B cell (primary cell): ENCODE measurements around the gene SERPINB1. TPM values are rescaled to one million over a fixed set of nuclear protein-coding genes. Genes with fewer than 3 reads are reported as not detected.

Experiments used
- ATAC-seq: fragments of 200-7000 bp; cut with Tn5 transposase; one replicate; pipeline ENCODE4 v1.10.0; 2021; ENCODE audit warnings: low read depth, mild to moderate bottlenecking, moderate number of reproducible peaks, moderate library complexity
- CTCF ChIA-PET: fragments of 350-600 bp; sonication (Branson Sonifier 250); formaldehyde crosslinking; loops from one replicate; lab custom pipeline; 2021; ENCODE audit warnings: antibody characterized with exemption, inconsistent platforms; lab: Charles Lee
- POLR2A ChIA-PET: fragments of 350-600 bp; sonication (Branson Sonifier 250); formaldehyde crosslinking; loops from one replicate; lab custom pipeline; 2021; ENCODE audit warnings: antibody characterized with exemption; lab: Charles Lee
- DNase-seq: peaks from one replicate; pipeline ENCODE4 v3.0.0; 2013
- H2AFZ ChIP-seq: 2 replicates; pipeline ENCODE4 v1.6.1; 2012; ENCODE audit warnings: mild to moderate bottlenecking, low read depth, low read length; ENCODE audit not compliant: insufficient read depth, poor library complexity, severe bottlenecking
- H3K27ac ChIP-seq, 2 donors: 1 replicate in 1 of 2; 2 replicates in 1 of 2; pipeline ENCODE4 v1.5.1; 2012 to 2013; ENCODE audit warnings: low read length in 2 of 2, mild to moderate bottlenecking in 2 of 2, moderate library complexity in 1 of 2
- H3K27me3 ChIP-seq, 4 experiments: fragments of 200-600 bp in 1 of 4; sonication (generic) in 1 of 4; replicated peaks in 1 of 4; 1 replicate in 2 of 4; 2 replicates in 2 of 4; pipeline versions ENCODE4 v1.6.1 to v1.7.0; 2013 to 2016; ENCODE audit warnings: low read length in 3 of 4, mild to moderate bottlenecking in 2 of 4, mixed read lengths in 1 of 4, moderate library complexity in 1 of 4; ENCODE audit not compliant: insufficient read depth in 4 of 4, control insufficient read depth in 3 of 4; ENCODE audit errors: control extremely low read depth in 1 of 4
- H3K36me3 ChIP-seq, 2 experiments: replicated peaks in 1 of 2; 1 replicate in 1 of 2; 2 replicates in 1 of 2; pipeline versions ENCODE4 v1.6.1 to v1.7.1; 2013; ENCODE audit warnings: low read length in 1 of 2; ENCODE audit not compliant: insufficient read depth in 2 of 2, control insufficient read depth in 1 of 2; ENCODE audit errors: control extremely low read depth in 1 of 2, extremely low read depth in 1 of 2
- H3K4me1 ChIP-seq, 2 donors: fragments of 200-600 bp in 1 of 2; sonication (generic) in 1 of 2; 1 replicate in 1 of 2; 2 replicates in 1 of 2; pipeline versions ENCODE4 v1.5.1 to v1.6.1; 2013 to 2017; ENCODE audit warnings: low read length in 2 of 2; ENCODE audit not compliant: control insufficient read depth in 2 of 2, insufficient read depth in 2 of 2
- H3K4me2 ChIP-seq: replicated peaks from 2 replicates; pipeline ENCODE3; 2012; ENCODE audit warnings: mild to moderate bottlenecking, low read depth, low read length; ENCODE audit not compliant: poor library complexity, severe bottlenecking
- H3K4me3 ChIP-seq, 5 experiments: fragments of 200-600 bp in 1 of 5; sonication (generic) in 1 of 5; 1 replicate in 3 of 5; 2 replicates in 2 of 5; pipeline versions ENCODE4 v1.5.1 to v1.7.0; 2011 to 2016; ENCODE audit warnings: low read length in 4 of 5, mild to moderate bottlenecking in 4 of 5, low read depth in 2 of 5, control low read depth in 1 of 5, moderate library complexity in 1 of 5; ENCODE audit not compliant: insufficient read depth in 1 of 5; ENCODE audit errors: control extremely low read depth in 1 of 5, extremely low read depth in 1 of 5
- H3K79me2 ChIP-seq: fragments of 200-600 bp; sonication (generic); one replicate; pipeline ENCODE4 v1.6.0; 2016; ENCODE audit warnings: low read length; ENCODE audit not compliant: control insufficient read depth, insufficient read depth
- H3K9ac ChIP-seq: fragments of 200-600 bp; sonication (generic); 2 replicates; pipeline ENCODE4 v1.6.1; 2017; ENCODE audit warnings: mild to moderate bottlenecking, low read length, moderate library complexity
- H3K9me3 ChIP-seq, 3 donors: one replicate each; pipeline versions ENCODE4 v1.6.1 to v1.7.1; 2013; ENCODE audit warnings: low read length in 2 of 3; ENCODE audit not compliant: control insufficient read depth in 2 of 3, insufficient read depth in 1 of 3; ENCODE audit errors: control extremely low read depth in 1 of 3
- H4K20me1 ChIP-seq: 2 replicates; pipeline ENCODE4 v1.6.0; 2012; ENCODE audit warnings: mild to moderate bottlenecking, low read length; ENCODE audit not compliant: insufficient read depth, control insufficient read depth, poor library complexity, severe bottlenecking
- H3K27ac Mint-ChIP-seq: one replicate; pipeline ENCODE4 v1.8.0; 2021; ENCODE audit warnings: mixed read lengths
- H3K27me3 Mint-ChIP-seq: one replicate; pipeline ENCODE4 v1.8.0; 2021; ENCODE audit warnings: mixed read lengths
- H3K4me1 Mint-ChIP-seq: one replicate; pipeline ENCODE4 v1.8.0; 2021; ENCODE audit warnings: mixed read lengths
- H3K4me3 Mint-ChIP-seq: one replicate; pipeline ENCODE4 v1.8.0; 2021; ENCODE audit warnings: mixed read lengths
- H3K9me3 Mint-ChIP-seq: one replicate; pipeline ENCODE4 v1.8.0; 2022; ENCODE audit warnings: mixed read lengths; ENCODE audit not compliant: insufficient read depth
- EZH2 ChIP-seq: IDR thresholded peaks from 2 replicates; pipeline ENCODE4 v1.6.1; 2012; ENCODE audit warnings: borderline replicate concordance, low read depth, mild to moderate bottlenecking, moderate library complexity, low read length; ENCODE audit not compliant: insufficient read depth, poor library complexity, severe bottlenecking
- WGBS: methylation state at CpG from one replicate; pipeline ENCODE4 v1.1.5; 2013; ENCODE audit warnings: missing lambda C conversion rate; ENCODE audit not compliant: insufficient coverage; 5-methylcytosine and 5-hydroxymethylcytosine counted together
- intact Hi-C: fragments of 100-400 bp; cut with micrococcal nuclease; formaldehyde crosslinking; loops from one replicate; pipeline ENCODE4 v1.10.0; 2022
- polyA plus RNA-seq: library from polyadenylated mRNA; depleted of rRNA; stranded (reverse); fragments of >200 nt; gene quantifications from 2 replicates; pipeline ENCODE4 v1.2.3, GENCODE V29; 2012
- total RNA-seq, 2 donors: library from RNA; stranded (reverse); fragments of 120-200 nt in 1 of 2; gene quantifications; 1 replicate in 1 of 2; 2 replicates in 1 of 2; pipeline versions ENCODE4 v1.2.3 to v1.2.4, GENCODE V29; 2013 to 2022
- TF ChIP-seq, protein P1 (sequence below): fragments of 200-600 bp; IDR thresholded peaks from one replicate; pipeline ENCODE4 v1.8.0; 2022; ENCODE audit warnings: antibody characterized with exemption, mild to moderate bottlenecking

The SERPINB1 gene
- total and polyA plus RNA-seq, 2 donors (not counting 1 experiment from before 2014, with no cell fraction given): 23.2 to 52.5 TPM

DNA sequence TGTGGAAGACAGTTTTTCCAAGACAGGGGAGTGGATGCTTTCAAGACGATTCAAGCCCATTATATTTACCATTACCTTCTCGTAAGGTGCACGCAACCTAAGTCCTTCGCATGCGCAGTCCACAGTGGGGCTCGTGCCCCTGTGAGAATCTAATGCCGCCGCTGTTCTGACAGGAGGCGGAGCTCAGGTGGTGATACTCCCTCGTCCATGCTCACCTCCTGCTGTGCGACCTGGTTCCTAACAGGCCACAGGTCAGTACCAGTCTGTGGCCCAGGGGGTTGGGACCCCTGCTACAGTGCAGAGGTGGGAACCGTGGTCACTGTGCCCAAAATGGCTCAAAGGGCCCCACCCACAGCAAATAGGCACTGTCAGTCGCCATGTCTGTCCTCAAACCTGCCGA is 36.6 kb downstream of the SERPINB1 start:
- no peak overlapping the region for H3K4me3 Mint-ChIP-seq
- intact Hi-C loops: no loop called here
- WGBS: 98% methylated on average over 14 of the region's 14 CpGs
- H3K9me3 Mint-ChIP-seq: no peaks in the 10 kb centered on the region
- Histone ChIP-seq H3K4me3 (no peak overlapping the region), H3K36me3 (no peaks in the 10 kb centered on the region), H3K4me2 (no peak overlapping the region), H3K79me2 (peaks cover 6% of the 10 kb centered on the region), H2AFZ (no peak overlapping the region), H3K9ac (no peak overlapping the region), H4K20me1 (no peaks in the 10 kb centered on the region), H3K9me3 (no peaks in the 10 kb centered on the region), H3K27me3 (no peaks in the 10 kb centered on the region), H3K27ac (no peak overlapping the region), H3K4me1 (no peaks in the 10 kb centered on the region)
- no peak for TF ChIP-seq EZH2
- TF ChIP-seq, protein P1, sequence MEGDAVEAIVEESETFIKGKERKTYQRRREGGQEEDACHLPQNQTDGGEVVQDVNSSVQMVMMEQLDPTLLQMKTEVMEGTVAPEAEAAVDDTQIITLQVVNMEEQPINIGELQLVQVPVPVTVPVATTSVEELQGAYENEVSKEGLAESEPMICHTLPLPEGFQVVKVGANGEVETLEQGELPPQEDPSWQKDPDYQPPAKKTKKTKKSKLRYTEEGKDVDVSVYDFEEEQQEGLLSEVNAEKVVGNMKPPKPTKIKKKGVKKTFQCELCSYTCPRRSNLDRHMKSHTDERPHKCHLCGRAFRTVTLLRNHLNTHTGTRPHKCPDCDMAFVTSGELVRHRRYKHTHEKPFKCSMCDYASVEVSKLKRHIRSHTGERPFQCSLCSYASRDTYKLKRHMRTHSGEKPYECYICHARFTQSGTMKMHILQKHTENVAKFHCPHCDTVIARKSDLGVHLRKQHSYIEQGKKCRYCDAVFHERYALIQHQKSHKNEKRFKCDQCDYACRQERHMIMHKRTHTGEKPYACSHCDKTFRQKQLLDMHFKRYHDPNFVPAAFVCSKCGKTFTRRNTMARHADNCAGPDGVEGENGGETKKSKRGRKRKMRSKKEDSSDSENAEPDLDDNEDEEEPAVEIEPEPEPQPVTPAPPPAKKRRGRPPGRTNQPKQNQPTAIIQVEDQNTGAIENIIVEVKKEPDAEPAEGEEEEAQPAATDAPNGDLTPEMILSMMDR: no peak
- no peak overlapping the region for H3K27ac Mint-ChIP-seq
- POLR2A ChIA-PET: no interaction called here
- H3K4me1 Mint-ChIP-seq: no peaks in the 10 kb centered on the region
- no peak for ATAC-seq
- DNase-seq: no peak
- no peaks in the 10 kb centered on the region for H3K27me3 Mint-ChIP-seq
- CTCF ChIA-PET: no interaction called here

DNA sequence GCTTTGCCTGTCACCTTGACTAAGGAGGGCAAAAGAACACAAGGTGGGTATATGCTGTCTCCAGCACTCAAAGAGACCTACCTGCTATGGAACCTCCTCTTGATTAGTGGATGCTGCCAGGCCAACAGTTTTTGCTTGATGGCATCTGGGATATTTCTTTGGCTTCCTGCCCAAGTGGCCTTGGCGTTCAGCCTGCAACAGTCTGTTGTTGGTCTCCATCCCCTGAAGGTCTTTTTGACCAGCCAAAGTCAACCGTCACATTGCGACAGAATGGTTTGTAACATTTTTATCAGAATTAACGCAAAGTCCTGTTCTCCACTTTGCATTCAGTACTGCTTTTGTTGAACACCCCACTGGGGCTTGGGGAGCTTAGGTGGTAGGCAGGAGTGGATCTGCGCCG is 37.1 kb downstream of the SERPINB1 start:
- Mint-ChIP-seq H3K4me1 (no peaks in the 10 kb centered on the region), H3K27me3 (no peaks in the 10 kb centered on the region), H3K27ac (no peak overlapping the region), H3K9me3 (no peaks in the 10 kb centered on the region), H3K4me3 (no peak overlapping the region)
- Histone ChIP-seq H3K4me1 (no peaks in the 10 kb centered on the region), H3K36me3 (no peaks in the 10 kb centered on the region), H3K79me2 (peaks cover 6% of the 10 kb centered on the region), H3K9me3 (no peaks in the 10 kb centered on the region), H3K9ac (no peak overlapping the region), H4K20me1 (no peaks in the 10 kb centered on the region), H3K4me2 (no peak overlapping the region), H2AFZ (no peak overlapping the region), H3K27ac (no peak overlapping the region), H3K4me3 (no peak overlapping the region), H3K27me3 (no peaks in the 10 kb centered on the region)
- TF ChIP-seq EZH2: no peak
- TF ChIP-seq, protein P1: no peak
- CTCF ChIA-PET: no interaction called here
- 100% methylated on average over 6 of the region's 6 CpGs for WGBS
- DNase-seq: no peak
- POLR2A ChIA-PET: no interaction called here
- ATAC-seq: no peak
- intact Hi-C loops: no loop called here
